HEK293 (cell line): Measurements from ENCODE around the gene MSRB3.

Experiments used
- CTCF ChIA-PET: fragments of 350-600 bp; formaldehyde crosslinking; extraction: SDS; loops from one replicate; lab custom pipeline; 2021; ENCODE audit warnings: antibody characterized with exemption; lab: Yijun Ruan, JAX
- POLR2A ChIA-PET: fragments of 300-600 bp; formaldehyde crosslinking; extraction: SDS; loops from one replicate; lab custom pipeline; 2020; ENCODE audit warnings: antibody characterized with exemption, inconsistent platforms; lab: Yijun Ruan, JAX
- H3K27ac ChIP-seq: fragments of 200-500 bp; sonication (Bioruptor generic); 2 replicates; pipeline ENCODE4 v1.5.1; 2014; ENCODE audit warnings: low read depth, low read length, control low read depth, inconsistent platforms; ENCODE audit errors: extremely low read depth
- H3K36me3 ChIP-seq, 2 experiments: fragments of 200-500 bp in 1 of 2; sonication (Bioruptor generic) in 1 of 2; 1 replicate in 1 of 2; 2 replicates in 1 of 2; pipeline ENCODE4 v1.5.1; 2014 to 2017; ENCODE audit warnings: inconsistent platforms in 2 of 2, low read length in 2 of 2; ENCODE audit not compliant: control insufficient read depth in 2 of 2, insufficient read depth in 1 of 2
- H3K4me1 ChIP-seq: fragments of 200-500 bp; sonication (Bioruptor generic); 2 replicates; pipeline ENCODE4 v1.5.1; 2014; ENCODE audit warnings: mild to moderate bottlenecking, low read length, inconsistent platforms; ENCODE audit not compliant: control insufficient read depth, insufficient read depth
- H3K4me3 ChIP-seq: 2 replicates; pipeline ENCODE4 v1.5.1; 2011; ENCODE audit warnings: low read depth, mild to moderate bottlenecking, control low read depth, low read length, moderate library complexity
- H3K9me3 ChIP-seq: fragments of 200-500 bp; sonication (Bioruptor generic); 2 replicates; pipeline ENCODE4 v1.5.1; 2014; ENCODE audit warnings: low read depth, low read length, inconsistent platforms; ENCODE audit not compliant: control insufficient read depth, insufficient read depth
- HOXD13 ChIP-seq: sonication (generic); formaldehyde crosslinking; IDR thresholded peaks from 2 replicates; pipeline ENCODE4 v1.8.0; 2022; ENCODE audit warnings: missing genetic modification reagents, borderline replicate concordance
- PRDM2 ChIP-seq: fragments of 450-650 bp; formaldehyde crosslinking; IDR thresholded peaks from 2 replicates; pipeline ENCODE4 v1.5.1; 2016; ENCODE audit warnings: missing biosample characterization, missing genetic modification characterization, borderline replicate concordance
- PRDM4 ChIP-seq: fragments of 450-650 bp; formaldehyde crosslinking; IDR thresholded peaks from 2 replicates; pipeline ENCODE4 v1.5.1; 2017; ENCODE audit warnings: missing biosample characterization, missing genetic modification characterization
- REST ChIP-seq: fragments of 450-650 bp; formaldehyde crosslinking; IDR thresholded peaks from 2 replicates; pipeline ENCODE4 v1.5.1; 2016; ENCODE audit warnings: missing biosample characterization, missing genetic modification characterization
- TCF7L2 ChIP-seq: IDR thresholded peaks from 2 replicates; pipeline ENCODE4 v1.6.1; 2011; ENCODE audit warnings: low read depth, mild to moderate bottlenecking, inconsistent platforms, low read length, moderate library complexity, borderline replicate concordance
- ZBTB7A ChIP-seq: fragments of 450-650 bp; formaldehyde crosslinking; IDR thresholded peaks from 2 replicates; pipeline ENCODE4 v1.5.1; 2016; ENCODE audit warnings: low read depth, missing biosample characterization, missing genetic modification characterization
- ZFP41 ChIP-seq: fragments of 450-650 bp; formaldehyde crosslinking; IDR thresholded peaks from 2 replicates; pipeline ENCODE4 v1.5.1; 2016; ENCODE audit warnings: missing biosample characterization, missing genetic modification characterization, borderline replicate concordance
- ZNF133 ChIP-seq: fragments of 450-650 bp; formaldehyde crosslinking; IDR thresholded peaks from 2 replicates; pipeline ENCODE4 v1.5.1; 2016; ENCODE audit warnings: missing biosample characterization, missing genetic modification characterization
- ZNF157 ChIP-seq: fragments of 450-650 bp; formaldehyde crosslinking; IDR thresholded peaks from 2 replicates; pipeline ENCODE4 v1.5.1; 2016; ENCODE audit warnings: missing biosample characterization, missing genetic modification characterization
- ZNF529 ChIP-seq: fragments of 450-650 bp; formaldehyde crosslinking; IDR thresholded peaks from 2 replicates; pipeline ENCODE4 v1.5.1; 2017; ENCODE audit warnings: missing genetic modification characterization, missing biosample characterization; ENCODE audit not compliant: insufficient replicate concordance
- ZNF560 ChIP-seq: fragments of 450-650 bp; formaldehyde crosslinking; IDR thresholded peaks from 2 replicates; pipeline ENCODE4 v1.5.1; 2017; ENCODE audit warnings: missing biosample characterization, missing genetic modification characterization, borderline replicate concordance

MSRB3 gene

GRCh38 chr12:65460063-65460462 lies 181.6 kb downstream of the MSRB3 start:
- no peak overlapping the region for H3K4me3 ChIP-seq
- ChIA-PET POLR2A (no interaction called here), CTCF (interaction anchor here (1.1 kb wide), 1 partner anchor 8 kb away, joined by 4 read pairs; no protein-coding TSS in a partner anchor)
- no peaks in the 10 kb centered on the region for H3K4me1 ChIP-seq
- H3K27ac ChIP-seq, result no peak overlapping the region
- TF ChIP-seq TCF7L2 (no peak), ZNF133 (tag by site-specific recombination) (no peak), ZNF529 (tag by site-specific recombination) (no peak), HOXD13 (CRISPR knock-in tag) (no peak), ZFP41 (tag by site-specific recombination) (no peak), ZBTB7A (tag by site-specific recombination) (no peak), PRDM2 (tag by site-specific recombination) (no peak), ZNF157 (tag by site-specific recombination) (no peak)
- no peaks in the 10 kb centered on the region; a peak in 1 of 3 replicates for H3K36me3 ChIP-seq
- no peaks in the 10 kb centered on the region for H3K9me3 ChIP-seq

- H3K27ac ChIP-seq, result no peak overlapping the region
- ChIA-PET CTCF (interaction anchor here (0.7 kb wide), 1 partner anchor 144 kb away, joined by 4 read pairs; no protein-coding TSS in a partner anchor), POLR2A (no interaction called here)
- H3K36me3 ChIP-seq, result no peaks in the 10 kb centered on the region; a peak in 1 of 3 replicates
- TF ChIP-seq REST (tag by site-specific recombination) (peak; percentile 46; the same call in 1 of the 2 replicates), ZNF560 (no peak)
- no peak overlapping the region for H3K4me3 ChIP-seq
- H3K9me3 ChIP-seq, result no peaks in the 10 kb centered on the region
- H3K4me1 ChIP-seq, result no peaks in the 10 kb centered on the region
Measured at GRCh38 chr12:65461017-65461416, 182.5 kb downstream of the MSRB3 start.

GRCh38 chr12:65462484-65462883 lies 184.0 kb downstream of the MSRB3 start:
- no peak overlapping the region for H3K27ac ChIP-seq
- ChIA-PET POLR2A (no interaction called here), CTCF (no interaction called here)
- TF ChIP-seq PRDM4 (tag by site-specific recombination), result no peak
- H3K9me3 ChIP-seq, result no peaks in the 10 kb centered on the region
- no peaks in the 10 kb centered on the region for H3K4me1 ChIP-seq
- no peak overlapping the region for H3K4me3 ChIP-seq
- H3K36me3 ChIP-seq, result no peaks in the 10 kb centered on the region; a peak in 1 of 3 replicates
